ENCODE measurements around the gene MLPH. TPM values are rescaled to one million over a fixed set of nuclear protein-coding genes. Genes with fewer than 3 reads are reported as not detected.

The MLPH gene
- polyA plus RNA-seq, 1 experiment = 15.6 TPM

DNA sequence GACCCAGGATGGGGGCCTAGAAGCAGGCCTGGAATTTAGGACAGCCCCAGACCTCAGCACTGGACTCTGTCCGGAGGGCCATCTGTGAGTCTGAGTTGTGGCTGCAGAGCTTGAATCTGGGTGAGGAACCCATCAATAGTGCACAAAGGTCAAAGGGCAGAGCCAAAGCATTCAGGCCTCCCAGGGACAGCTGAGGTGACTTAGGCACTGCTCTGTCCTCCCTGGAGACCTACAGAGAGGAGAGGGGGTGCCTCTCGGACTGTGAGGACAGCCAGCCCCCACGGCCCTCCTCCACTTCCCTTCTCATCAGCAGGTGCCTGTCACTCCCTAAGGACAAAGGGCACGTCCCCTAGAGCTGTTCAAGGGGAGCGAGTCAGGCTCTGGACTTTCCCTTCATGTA is 54.2 kb downstream of the MLPH start:
- H3K9me3 ChIP-seq (ENCODE audit: control insufficient read depth, insufficient read depth, low read length) = peaks cover 8% of the 10 kb centered on the region
- ChIA-PET CTCF (interaction anchor here (0.5 to 3.7 kb wide), 3 partner anchors 28 to 205 kb away, joined by 4 to 20 read pairs (median 7); no protein-coding TSS in a partner anchor), POLR2A (interaction anchor here (0.6 kb wide), 1 partner anchor 9 kb away, joined by 3 read pairs; no protein-coding TSS in a partner anchor)
- no peak overlapping the region for H3K4me3 ChIP-seq (ENCODE audit: low read depth, low read length)
- no peak overlapping the region for H3K27ac ChIP-seq (ENCODE audit: low read depth, low read length)
- H3K27me3 ChIP-seq (ENCODE audit: control insufficient read depth, insufficient read depth, low read length) = no peaks in the 10 kb centered on the region
- TF ChIP-seq, protein P1, sequence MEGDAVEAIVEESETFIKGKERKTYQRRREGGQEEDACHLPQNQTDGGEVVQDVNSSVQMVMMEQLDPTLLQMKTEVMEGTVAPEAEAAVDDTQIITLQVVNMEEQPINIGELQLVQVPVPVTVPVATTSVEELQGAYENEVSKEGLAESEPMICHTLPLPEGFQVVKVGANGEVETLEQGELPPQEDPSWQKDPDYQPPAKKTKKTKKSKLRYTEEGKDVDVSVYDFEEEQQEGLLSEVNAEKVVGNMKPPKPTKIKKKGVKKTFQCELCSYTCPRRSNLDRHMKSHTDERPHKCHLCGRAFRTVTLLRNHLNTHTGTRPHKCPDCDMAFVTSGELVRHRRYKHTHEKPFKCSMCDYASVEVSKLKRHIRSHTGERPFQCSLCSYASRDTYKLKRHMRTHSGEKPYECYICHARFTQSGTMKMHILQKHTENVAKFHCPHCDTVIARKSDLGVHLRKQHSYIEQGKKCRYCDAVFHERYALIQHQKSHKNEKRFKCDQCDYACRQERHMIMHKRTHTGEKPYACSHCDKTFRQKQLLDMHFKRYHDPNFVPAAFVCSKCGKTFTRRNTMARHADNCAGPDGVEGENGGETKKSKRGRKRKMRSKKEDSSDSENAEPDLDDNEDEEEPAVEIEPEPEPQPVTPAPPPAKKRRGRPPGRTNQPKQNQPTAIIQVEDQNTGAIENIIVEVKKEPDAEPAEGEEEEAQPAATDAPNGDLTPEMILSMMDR (IDR thresholded peaks at IDR 0.05; ENCODE audit: low read depth, low read length) = no peak
- DNase-seq (ENCODE audit: low read depth, low spot score) = no peak

DNA sequence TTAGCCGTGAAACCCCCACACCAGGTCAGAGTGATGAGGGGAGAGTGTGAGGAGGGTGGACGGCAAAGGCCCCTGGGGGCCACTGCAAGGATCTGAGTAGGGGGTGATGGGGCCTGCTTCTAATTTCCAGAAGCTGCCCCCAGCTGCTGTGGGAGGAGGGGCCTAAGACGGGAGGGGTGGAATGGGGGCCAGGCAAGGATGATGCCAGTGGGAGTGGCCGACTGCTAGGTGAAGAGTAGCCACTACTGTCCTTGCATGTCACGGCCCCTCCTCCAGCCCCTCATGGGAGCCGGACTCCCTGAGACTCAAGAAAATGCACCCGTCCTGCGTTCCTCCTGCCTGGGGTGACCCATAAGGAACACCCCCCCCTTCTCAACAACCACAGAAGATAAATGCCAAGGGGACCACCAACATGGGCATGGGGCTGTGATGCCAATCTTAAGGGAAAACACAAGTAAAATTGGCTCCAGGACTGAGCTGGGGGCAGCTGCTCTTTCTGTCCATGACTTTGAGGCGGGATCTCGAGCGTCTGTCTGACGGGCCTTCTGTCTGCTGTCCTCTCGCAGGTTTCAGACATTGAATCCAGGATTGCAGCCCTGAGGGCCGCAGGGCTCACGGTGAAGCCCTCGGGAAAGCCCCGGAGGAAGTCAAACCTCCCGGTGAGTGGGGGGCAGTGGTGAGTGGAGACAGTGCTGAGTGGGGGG is 55.1 kb downstream of the MLPH start:
- POLR2A ChIA-PET = no interaction called here
- CTCF ChIA-PET = interaction anchor here (0.9 to 3.7 kb wide), 2 partner anchors 29 to 30 kb away, joined by 7 to 20 read pairs; no protein-coding TSS in a partner anchor
- no peak overlapping the region for H3K4me3 ChIP-seq (ENCODE audit: low read depth, low read length)
- TF ChIP-seq, protein P1 (IDR thresholded peaks at IDR 0.05; ENCODE audit: low read depth, low read length) = no peak
- peaks cover 8% of the 10 kb centered on the region for H3K9me3 ChIP-seq (ENCODE audit: control insufficient read depth, insufficient read depth, low read length)
- no peak for DNase-seq (ENCODE audit: low read depth, low spot score)
- no peaks in the 10 kb centered on the region for H3K27me3 ChIP-seq (ENCODE audit: control insufficient read depth, insufficient read depth, low read length)
- H3K27ac ChIP-seq (ENCODE audit: low read depth, low read length) = no peak overlapping the region

DNA sequence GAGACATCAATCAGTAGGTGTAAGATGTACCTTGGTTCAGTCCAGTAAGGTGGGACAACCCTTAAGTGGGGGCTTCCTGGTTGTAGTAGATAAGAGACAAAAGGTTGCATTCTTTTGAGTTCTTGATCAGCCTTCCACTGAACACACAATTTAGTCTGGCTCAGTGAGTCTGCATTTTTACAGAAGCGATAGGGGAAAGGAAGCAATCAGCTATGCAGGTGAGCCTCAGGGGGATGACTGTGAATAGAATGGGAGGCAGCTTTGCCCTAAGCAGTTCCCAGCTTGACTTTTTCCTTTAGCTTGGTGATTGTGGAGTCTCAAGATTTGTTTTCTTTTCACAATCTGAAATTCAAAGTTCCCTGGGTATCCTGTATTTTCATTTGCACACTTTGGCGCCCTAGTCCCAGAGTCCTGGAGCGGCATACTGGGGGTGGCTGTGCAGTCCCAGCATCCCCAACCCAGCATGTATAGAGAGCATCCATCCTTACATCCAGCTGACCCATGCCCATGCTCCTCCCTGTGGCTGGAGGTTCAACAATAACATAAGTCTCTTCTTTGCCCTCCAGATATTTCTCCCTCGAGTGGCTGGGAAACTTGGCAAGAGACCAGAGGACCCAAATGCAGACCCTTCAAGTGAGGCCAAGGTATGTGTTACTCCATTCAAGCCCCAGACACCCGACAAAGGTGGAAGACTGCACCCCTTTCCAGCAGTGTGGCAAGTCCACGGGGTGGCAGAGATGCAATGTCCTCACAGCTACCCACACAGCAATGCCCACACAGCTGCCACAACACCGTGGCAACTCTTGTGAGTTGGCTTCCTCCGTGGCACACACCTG is 59.2 kb downstream of the MLPH start:
- no peak overlapping the region for H3K27ac ChIP-seq (ENCODE audit: low read depth, low read length)
- peaks cover 8% of the 10 kb centered on the region for H3K9me3 ChIP-seq (ENCODE audit: control insufficient read depth, insufficient read depth, low read length)
- no peak overlapping the region for H3K4me3 ChIP-seq (ENCODE audit: low read depth, low read length)
- ChIA-PET CTCF (interaction anchor here (1.1 to 4.4 kb wide), 2 partner anchors 33 to 124 kb away, joined by 3 to 18 read pairs; no protein-coding TSS in a partner anchor), POLR2A (no interaction called here)
- no peaks in the 10 kb centered on the region for H3K27me3 ChIP-seq (ENCODE audit: control insufficient read depth, insufficient read depth, low read length)
- DNase-seq (ENCODE audit: low read depth, low spot score) = no peak
- TF ChIP-seq, protein P1 (IDR thresholded peaks at IDR 0.05; ENCODE audit: low read depth, low read length) = no peak

GRCh38 chr2:237546876-237547395 is 59.9 kb downstream of the MLPH start:
- POLR2A ChIA-PET = no interaction called here
- TF ChIP-seq, protein P1 (IDR thresholded peaks at IDR 0.05; ENCODE audit: low read depth, low read length) = no peak
- DNase-seq (ENCODE audit: low read depth, low spot score) = no peak
- Histone ChIP-seq H3K4me3 (ENCODE audit: low read depth, low read length) (no peak overlapping the region), H3K27ac (ENCODE audit: low read depth, low read length) (no peak overlapping the region), H3K27me3 (ENCODE audit: control insufficient read depth, insufficient read depth, low read length) (no peaks in the 10 kb centered on the region), H3K9me3 (ENCODE audit: control insufficient read depth, insufficient read depth, low read length) (peaks cover 6% of the 10 kb centered on the region)
- CTCF ChIA-PET = interaction anchor here (4.4 kb wide), 1 partner anchor 34 kb away, joined by 18 read pairs; no protein-coding TSS in a partner anchor

Data from AG04450 (cell line).